Stomach (tissue), 9 donors: Measurements from ENCODE around the gene BMP6. TPM values are rescaled to one million over a fixed set of nuclear protein-coding genes. Genes with fewer than 3 reads are reported as not detected.

ENCODE experiments used
- DNase-seq, 2 donors: peaks; one replicate each; pipeline versions ENCODE4 v3.0.0 to v3.0.0-alpha.2; 2013 to 2019
- H3K27ac ChIP-seq, 5 donors: fragments of 200-600 bp in 4 of 5; sonication (generic) in 4 of 5; one replicate each; pipeline ENCODE4 v1.5.1; 2013 to 2019; ENCODE audit warnings: mild to moderate bottlenecking in 1 of 5, moderate library complexity in 1 of 5
- H3K27me3 ChIP-seq, 3 donors: fragments of 200-600 bp; sonication (generic); one replicate each; pipeline ENCODE4 v1.5.1; 2017 to 2019; ENCODE audit warnings: mixed run types in 1 of 3
- H3K36me3 ChIP-seq, 4 donors: fragments of 200-600 bp; sonication (generic); 1 replicate in 3 of 4; 2 replicates in 1 of 4; pipeline ENCODE4 v1.5.1; 2016 to 2019
- H3K4me1 ChIP-seq, 4 donors: fragments of 200-600 bp; sonication (generic); one replicate each; pipeline ENCODE4 v1.5.1; 2016 to 2019
- H3K4me3 ChIP-seq, 4 donors: fragments of 200-600 bp; sonication (generic) in 3 of 4; one replicate each; pipeline ENCODE4 v1.5.1; 2016 to 2019; ENCODE audit warnings: mild to moderate bottlenecking in 1 of 4
- H3K9me3 ChIP-seq, 4 donors: fragments of 200-600 bp; sonication (generic); one replicate each; pipeline ENCODE4 v1.5.1; 2016 to 2019
- EP300 ChIP-seq: sonication (generic); formaldehyde crosslinking; IDR thresholded peaks from one replicate; pipeline ENCODE4 v1.6.1; 2017; ENCODE audit warnings: antibody characterized with exemption
- POLR2A ChIP-seq, 4 donors: fragments of 450-650 bp; IDR thresholded peaks; one replicate each; pipeline ENCODE4 v1.6.1; 2016; ENCODE audit warnings: antibody characterized with exemption in 4 of 4, control low read depth in 2 of 4, mild to moderate bottlenecking in 1 of 4, moderate library complexity in 1 of 4
- POLR2AphosphoS5 ChIP-seq, 3 donors: sonication (generic); formaldehyde crosslinking; IDR thresholded peaks; one replicate each; pipeline ENCODE4 v1.6.1; 2016; ENCODE audit warnings: antibody characterized with exemption in 3 of 3
- WGBS, 5 donors: extraction: QIAGEN DNeasy Blood & Tissue Kit in 3 of 5; methylation state at CpG; one replicate each; pipeline versions ENCODE4 v1.1.5 to v1.1.7; 2013 to 2018; 5-methylcytosine and 5-hydroxymethylcytosine counted together
- intact Hi-C: fragments of 100-400 bp; cut with DNase I; formaldehyde crosslinking; loops from one replicate; pipeline ENCODE4 v1.15.1; 2023; ENCODE audit warnings: low total_unique reads
- polyA plus RNA-seq, 3 donors: library from polyadenylated mRNA; stranded (reverse); fragments of 200-250 nt; gene quantifications; one replicate each; pipeline ENCODE4 v1.2.3, GENCODE V29; 2013
- total RNA-seq, 5 donors: library from RNA; depleted of rRNA; stranded (reverse); fragments of >200 nt; gene quantifications; one replicate each; pipeline versions ENCODE4 v1.1.0 to v1.2.3, GENCODE V29; 2014 to 2016
- TF ChIP-seq, protein P1 (sequence below), 7 experiments: fragments of 450-650 bp in 4 of 7; fragments of 200-600 bp in 3 of 7; sonication (generic) in 3 of 7; IDR thresholded peaks; one replicate each; pipeline ENCODE4 v1.5.1; 2016 to 2019; ENCODE audit warnings: antibody characterized with exemption in 7 of 7, control low read depth in 2 of 7, mild to moderate bottlenecking in 1 of 7
- donor health status: healthy with polysubstance abuse.
- donor health status: Bipolar disorder and iron deficiency.
- donor health status: healthy.

The BMP6 gene
- total and polyA plus RNA-seq, 8 donors = 0.50 to 15.8 (median 2.7) TPM; not detected in 1

DNA sequence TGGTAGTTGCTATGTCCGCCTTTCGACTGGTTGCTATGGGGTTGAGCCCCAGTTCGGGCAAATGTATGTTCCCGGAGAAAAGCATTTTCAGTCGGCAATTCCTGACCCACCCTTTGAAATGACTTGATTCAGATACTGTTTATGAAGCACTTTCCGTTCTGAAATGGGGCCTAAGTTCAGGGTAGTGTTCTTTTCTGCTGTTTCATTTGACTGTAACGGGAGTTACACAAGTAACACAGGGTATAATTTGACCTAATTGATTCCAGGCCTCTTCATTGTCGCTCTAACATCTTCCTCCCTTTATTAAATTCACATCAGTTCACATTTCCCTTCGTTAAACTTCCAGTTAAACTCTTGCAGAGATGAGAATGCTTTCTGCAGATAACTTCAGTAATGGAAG is 85.5 kb downstream of the BMP6 start:
- Histone ChIP-seq H3K27me3 (peaks cover 0 to 9% (median 0%) of the 10 kb centered on the region in 3 donors), H3K4me1 (no peaks in the 10 kb centered on the region), H3K36me3 (no peaks in the 10 kb centered on the region), H3K9me3 (no peaks in the 10 kb centered on the region), H3K4me3 (no peak overlapping the region), H3K27ac (no peak overlapping the region)
- DNase-seq = no peak
- WGBS, 5 donors = 75 to 82% (median 79%) methylated on average over 9 of the region's 9 CpGs
- TF ChIP-seq, protein P1, sequence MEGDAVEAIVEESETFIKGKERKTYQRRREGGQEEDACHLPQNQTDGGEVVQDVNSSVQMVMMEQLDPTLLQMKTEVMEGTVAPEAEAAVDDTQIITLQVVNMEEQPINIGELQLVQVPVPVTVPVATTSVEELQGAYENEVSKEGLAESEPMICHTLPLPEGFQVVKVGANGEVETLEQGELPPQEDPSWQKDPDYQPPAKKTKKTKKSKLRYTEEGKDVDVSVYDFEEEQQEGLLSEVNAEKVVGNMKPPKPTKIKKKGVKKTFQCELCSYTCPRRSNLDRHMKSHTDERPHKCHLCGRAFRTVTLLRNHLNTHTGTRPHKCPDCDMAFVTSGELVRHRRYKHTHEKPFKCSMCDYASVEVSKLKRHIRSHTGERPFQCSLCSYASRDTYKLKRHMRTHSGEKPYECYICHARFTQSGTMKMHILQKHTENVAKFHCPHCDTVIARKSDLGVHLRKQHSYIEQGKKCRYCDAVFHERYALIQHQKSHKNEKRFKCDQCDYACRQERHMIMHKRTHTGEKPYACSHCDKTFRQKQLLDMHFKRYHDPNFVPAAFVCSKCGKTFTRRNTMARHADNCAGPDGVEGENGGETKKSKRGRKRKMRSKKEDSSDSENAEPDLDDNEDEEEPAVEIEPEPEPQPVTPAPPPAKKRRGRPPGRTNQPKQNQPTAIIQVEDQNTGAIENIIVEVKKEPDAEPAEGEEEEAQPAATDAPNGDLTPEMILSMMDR (IDR thresholded peaks at IDR 0.05) = no peak
- TF ChIP-seq POLR2A (IDR thresholded peaks at IDR 0.05) = no peak
- no peak for TF ChIP-seq POLR2AphosphoS5 (IDR thresholded peaks at IDR 0.05)
- no peak for TF ChIP-seq EP300
- intact Hi-C loops = no loop called here

DNA sequence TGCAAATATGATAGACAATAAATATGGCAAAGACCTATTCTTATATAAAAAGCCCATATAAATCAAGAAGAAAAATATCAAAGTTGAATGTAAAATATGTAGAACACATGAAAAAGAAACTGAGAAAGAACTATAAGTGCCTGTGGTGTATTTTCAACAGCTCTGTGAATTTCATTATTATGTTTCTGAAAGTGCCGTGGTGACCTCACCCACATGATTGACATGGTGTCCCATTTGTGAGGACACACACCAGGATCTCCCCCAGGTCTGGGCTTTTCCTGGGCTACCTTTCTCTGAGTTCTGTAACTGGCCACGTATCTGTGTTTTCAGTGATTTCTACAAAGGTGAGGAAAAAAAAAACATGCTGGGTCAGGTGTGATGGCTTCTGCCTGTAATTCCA is 86.7 kb downstream of the BMP6 start:
- no peaks in the 10 kb centered on the region for H3K9me3 ChIP-seq
- no peaks in the 10 kb centered on the region for H3K27me3 ChIP-seq
- 38 to 68% (median 63%) methylated on average over 2 of the region's 2 CpGs for WGBS, 5 donors
- no peak for TF ChIP-seq POLR2A (IDR thresholded peaks at IDR 0.05)
- no peak for TF ChIP-seq POLR2AphosphoS5 (IDR thresholded peaks at IDR 0.05)
- TF ChIP-seq EP300 = no peak
- TF ChIP-seq, protein P1 (IDR thresholded peaks at IDR 0.05) = no peak
- no peaks in the 10 kb centered on the region for H3K4me1 ChIP-seq
- H3K4me3 ChIP-seq = no peak overlapping the region
- intact Hi-C loops = no loop called here
- H3K36me3 ChIP-seq = no peaks in the 10 kb centered on the region
- no peak overlapping the region for H3K27ac ChIP-seq
- DNase-seq = no peak

DNA sequence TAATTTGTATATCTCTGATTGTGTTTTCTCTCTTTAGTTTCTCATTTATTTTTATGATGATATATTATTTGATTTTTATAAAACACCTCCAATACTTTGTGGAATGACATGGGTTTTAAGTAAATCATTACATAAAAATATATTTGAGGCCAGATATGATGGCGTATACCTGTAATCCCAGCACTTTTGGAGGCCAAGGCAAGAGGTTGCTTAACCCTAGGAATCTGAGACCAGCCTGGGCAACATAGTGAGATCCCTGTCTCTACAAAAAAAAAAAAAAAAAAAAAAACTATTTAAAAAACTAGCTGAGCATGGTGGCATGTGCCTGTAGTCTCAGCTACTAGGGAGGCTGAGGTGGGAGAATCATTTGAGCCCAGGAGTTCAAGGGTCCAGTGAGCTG is 87.3 kb downstream of the BMP6 start:
- no peaks in the 10 kb centered on the region for H3K27me3 ChIP-seq
- H3K9me3 ChIP-seq = no peaks in the 10 kb centered on the region
- intact Hi-C loops = no loop called here
- no peak overlapping the region for H3K4me3 ChIP-seq
- H3K4me1 ChIP-seq = no peaks in the 10 kb centered on the region
- no peaks in the 10 kb centered on the region for H3K36me3 ChIP-seq
- DNase-seq = no peak
- WGBS, 5 donors = 80 to 87% (median 85%) methylated on average over 1 of the region's 1 CpG
- no peak overlapping the region for H3K27ac ChIP-seq
- TF ChIP-seq EP300 (no peak), POLR2AphosphoS5 (IDR thresholded peaks at IDR 0.05) (no peak), POLR2A (IDR thresholded peaks at IDR 0.05) (no peak)
- TF ChIP-seq, protein P1 (IDR thresholded peaks at IDR 0.05) = no peak

DNA sequence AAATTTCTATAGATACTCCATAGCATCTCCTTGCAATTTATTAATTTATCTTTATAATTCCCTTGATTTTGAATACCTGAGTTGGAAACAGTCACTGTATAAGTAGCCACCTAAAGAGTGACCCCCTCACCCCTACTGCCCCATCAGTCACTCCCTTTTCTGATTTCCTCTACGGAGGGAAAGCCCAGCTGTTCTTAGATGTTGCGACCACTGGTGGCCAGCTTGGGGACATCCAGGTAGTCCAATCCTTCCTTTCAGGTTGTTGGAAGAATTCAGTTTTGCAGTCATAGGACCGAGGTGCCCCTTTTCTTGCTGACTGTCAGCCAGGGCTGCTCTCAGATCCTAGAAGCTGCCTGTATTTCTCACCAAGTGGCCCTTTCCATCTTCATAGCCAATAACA is 87.8 kb downstream of the BMP6 start:
- intact Hi-C loops = no loop called here
- DNase-seq = no peak
- Histone ChIP-seq H3K4me3 (no peak overlapping the region), H3K9me3 (no peaks in the 10 kb centered on the region), H3K27ac (no peak overlapping the region), H3K36me3 (no peaks in the 10 kb centered on the region), H3K27me3 (no peaks in the 10 kb centered on the region), H3K4me1 (no peaks in the 10 kb centered on the region)
- TF ChIP-seq POLR2A (IDR thresholded peaks at IDR 0.05) (no peak), EP300 (no peak), POLR2AphosphoS5 (IDR thresholded peaks at IDR 0.05) (no peak)
- TF ChIP-seq, protein P1 (IDR thresholded peaks at IDR 0.05) = no peak
- 73 to 78% (median 74%) methylated on average over 3 of the region's 3 CpGs for WGBS, 5 donors
